RWPE2 (cell line): ENCODE results near the gene ACOX3.

Experiments
- ATAC-seq: fragments of 200-7000 bp; cut with Tn5 transposase; 3 replicates; pipeline ENCODE4 v1.9.1; 2021; ENCODE audit warnings: low read depth
- DNase-seq: peaks from one replicate; pipeline ENCODE4 v3.0.0-alpha.2; 2020; ENCODE audit warnings: low spot score
- H3K27ac ChIP-seq: fragments of 450-650 bp; 2 replicates; pipeline ENCODE4 v1.5.1; 2017; ENCODE audit warnings: mild to moderate bottlenecking; ENCODE audit not compliant: poor library complexity, severe bottlenecking
- H3K27me3 ChIP-seq: fragments of 250-450 bp; sonication (Bioruptor Pico); 2 replicates; pipeline ENCODE4 v1.5.1; 2021; ENCODE audit warnings: mild to moderate bottlenecking, moderate library complexity; ENCODE audit not compliant: insufficient read depth, poor library complexity, severe bottlenecking
- H3K36me3 ChIP-seq: fragments of 250-450 bp; sonication (Bioruptor Pico); 2 replicates; pipeline ENCODE4 v1.5.1; 2020; ENCODE audit warnings: low read depth, mild to moderate bottlenecking, moderate library complexity
- H3K4me1 ChIP-seq: fragments of 250-450 bp; sonication (Bioruptor Pico); 2 replicates; pipeline ENCODE4 v1.5.1; 2021; ENCODE audit warnings: mild to moderate bottlenecking, moderate library complexity; ENCODE audit not compliant: insufficient read depth, poor library complexity, severe bottlenecking
- H3K4me3 ChIP-seq: fragments of 250-450 bp; sonication (Bioruptor Pico); 2 replicates; pipeline ENCODE4 v1.5.1; 2021; ENCODE audit warnings: mild to moderate bottlenecking, moderate library complexity; ENCODE audit not compliant: severe bottlenecking
- H3K9me3 ChIP-seq: fragments of 250-450 bp; sonication (Bioruptor Pico); 2 replicates; pipeline ENCODE4 v1.5.1; 2021; ENCODE audit warnings: mild to moderate bottlenecking, moderate library complexity; ENCODE audit not compliant: severe bottlenecking
- TF ChIP-seq, protein P1 (sequence below): fragments of 450-650 bp; IDR thresholded peaks from one replicate; pipeline ENCODE4 v1.5.1; 2017; ENCODE audit warnings: mild to moderate bottlenecking, moderate library complexity; ENCODE audit not compliant: poor library complexity, severe bottlenecking

The ACOX3 gene

DNA sequence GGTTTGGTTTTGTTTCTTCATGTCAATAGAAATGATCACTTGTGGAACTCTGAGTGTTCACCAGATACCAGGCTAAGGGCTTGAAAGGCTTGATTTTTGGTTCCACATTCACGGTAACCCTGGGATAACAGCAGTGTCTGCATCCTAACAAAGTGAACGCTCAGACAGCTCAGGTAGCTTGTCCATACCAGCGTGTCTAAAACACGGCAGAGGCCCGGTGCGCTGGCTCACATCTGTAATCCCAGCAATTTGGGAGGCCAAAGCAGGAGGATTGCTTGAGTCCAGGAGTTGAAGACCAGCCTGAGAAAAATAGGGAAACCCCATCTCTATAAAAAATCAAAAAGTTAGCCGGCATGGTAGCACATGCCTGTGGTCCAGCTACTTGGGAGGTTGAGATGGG lies 122.0 kb downstream of the ACOX3 start:
- Histone ChIP-seq H3K4me3 (no peak overlapping the region), H3K27me3 (no peaks in the 10 kb centered on the region), H3K27ac (no peak overlapping the region), H3K9me3 (no peaks in the 10 kb centered on the region), H3K4me1 (peaks cover 17% of the 10 kb centered on the region), H3K36me3 (no peaks in the 10 kb centered on the region)
- DNase-seq (no peak), ATAC-seq (no peak)
- TF ChIP-seq, protein P1, sequence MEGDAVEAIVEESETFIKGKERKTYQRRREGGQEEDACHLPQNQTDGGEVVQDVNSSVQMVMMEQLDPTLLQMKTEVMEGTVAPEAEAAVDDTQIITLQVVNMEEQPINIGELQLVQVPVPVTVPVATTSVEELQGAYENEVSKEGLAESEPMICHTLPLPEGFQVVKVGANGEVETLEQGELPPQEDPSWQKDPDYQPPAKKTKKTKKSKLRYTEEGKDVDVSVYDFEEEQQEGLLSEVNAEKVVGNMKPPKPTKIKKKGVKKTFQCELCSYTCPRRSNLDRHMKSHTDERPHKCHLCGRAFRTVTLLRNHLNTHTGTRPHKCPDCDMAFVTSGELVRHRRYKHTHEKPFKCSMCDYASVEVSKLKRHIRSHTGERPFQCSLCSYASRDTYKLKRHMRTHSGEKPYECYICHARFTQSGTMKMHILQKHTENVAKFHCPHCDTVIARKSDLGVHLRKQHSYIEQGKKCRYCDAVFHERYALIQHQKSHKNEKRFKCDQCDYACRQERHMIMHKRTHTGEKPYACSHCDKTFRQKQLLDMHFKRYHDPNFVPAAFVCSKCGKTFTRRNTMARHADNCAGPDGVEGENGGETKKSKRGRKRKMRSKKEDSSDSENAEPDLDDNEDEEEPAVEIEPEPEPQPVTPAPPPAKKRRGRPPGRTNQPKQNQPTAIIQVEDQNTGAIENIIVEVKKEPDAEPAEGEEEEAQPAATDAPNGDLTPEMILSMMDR, result no peak

DNA sequence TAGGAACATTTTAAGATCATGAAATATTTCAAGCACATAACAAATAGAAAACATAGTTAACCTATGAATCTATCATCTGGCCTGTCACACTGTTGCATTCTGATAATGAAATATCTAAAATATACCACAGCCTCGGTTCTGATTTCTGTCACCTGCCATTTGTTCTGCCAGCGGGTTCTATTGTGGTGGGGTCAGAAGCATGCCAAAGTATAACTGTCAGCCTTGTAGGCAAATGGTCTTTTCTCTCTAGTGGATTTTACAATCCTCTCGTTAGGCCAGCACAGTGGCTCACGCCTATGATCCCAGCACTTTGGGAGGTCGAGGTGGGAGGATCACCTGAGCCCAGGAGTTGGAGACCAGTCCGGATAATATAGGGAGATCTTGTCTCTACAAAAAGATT lies 123.0 kb downstream of the ACOX3 start:
- no peak for DNase-seq
- Histone ChIP-seq H3K9me3 (no peaks in the 10 kb centered on the region), H3K4me1 (peaks cover 17% of the 10 kb centered on the region), H3K27me3 (no peaks in the 10 kb centered on the region), H3K36me3 (no peaks in the 10 kb centered on the region), H3K4me3 (no peak overlapping the region), H3K27ac (no peak overlapping the region)
- ATAC-seq, result no peak
- TF ChIP-seq, protein P1, result no peak

DNA sequence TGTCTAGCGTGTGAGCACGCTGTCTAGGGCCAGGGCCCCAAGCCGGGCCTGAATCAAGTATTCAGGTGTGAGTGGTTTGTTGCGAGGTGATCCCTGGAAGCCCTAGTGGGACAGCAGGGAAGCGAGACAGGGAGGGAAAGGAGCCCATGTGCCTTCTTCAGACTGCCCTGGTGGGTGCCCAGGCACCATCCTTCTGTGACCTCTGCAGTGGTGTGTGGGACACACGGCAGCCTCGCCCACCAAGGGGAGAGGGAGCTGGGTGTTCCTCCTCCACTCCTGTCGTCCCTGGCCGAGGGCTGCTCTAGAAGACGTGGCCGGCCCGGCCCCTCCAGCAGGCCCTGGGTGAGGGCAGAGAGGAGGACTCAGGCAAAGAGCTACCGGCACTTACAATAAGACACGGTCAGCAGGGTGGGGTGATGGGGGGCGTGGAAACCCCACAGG lies 123.6 kb downstream of the ACOX3 start:
- H3K4me3 ChIP-seq, result no peak overlapping the region
- no peak for ATAC-seq
- no peaks in the 10 kb centered on the region for H3K9me3 ChIP-seq
- H3K27me3 ChIP-seq, result no peaks in the 10 kb centered on the region
- peaks cover 17% of the 10 kb centered on the region for H3K4me1 ChIP-seq
- peak; percentile 54 for DNase-seq
- TF ChIP-seq, protein P1, result no peak
- H3K36me3 ChIP-seq, result no peaks in the 10 kb centered on the region
- H3K27ac ChIP-seq, result no peak overlapping the region
